ENCODE results near the gene PRDM16.

PRDM16 gene

DNA sequence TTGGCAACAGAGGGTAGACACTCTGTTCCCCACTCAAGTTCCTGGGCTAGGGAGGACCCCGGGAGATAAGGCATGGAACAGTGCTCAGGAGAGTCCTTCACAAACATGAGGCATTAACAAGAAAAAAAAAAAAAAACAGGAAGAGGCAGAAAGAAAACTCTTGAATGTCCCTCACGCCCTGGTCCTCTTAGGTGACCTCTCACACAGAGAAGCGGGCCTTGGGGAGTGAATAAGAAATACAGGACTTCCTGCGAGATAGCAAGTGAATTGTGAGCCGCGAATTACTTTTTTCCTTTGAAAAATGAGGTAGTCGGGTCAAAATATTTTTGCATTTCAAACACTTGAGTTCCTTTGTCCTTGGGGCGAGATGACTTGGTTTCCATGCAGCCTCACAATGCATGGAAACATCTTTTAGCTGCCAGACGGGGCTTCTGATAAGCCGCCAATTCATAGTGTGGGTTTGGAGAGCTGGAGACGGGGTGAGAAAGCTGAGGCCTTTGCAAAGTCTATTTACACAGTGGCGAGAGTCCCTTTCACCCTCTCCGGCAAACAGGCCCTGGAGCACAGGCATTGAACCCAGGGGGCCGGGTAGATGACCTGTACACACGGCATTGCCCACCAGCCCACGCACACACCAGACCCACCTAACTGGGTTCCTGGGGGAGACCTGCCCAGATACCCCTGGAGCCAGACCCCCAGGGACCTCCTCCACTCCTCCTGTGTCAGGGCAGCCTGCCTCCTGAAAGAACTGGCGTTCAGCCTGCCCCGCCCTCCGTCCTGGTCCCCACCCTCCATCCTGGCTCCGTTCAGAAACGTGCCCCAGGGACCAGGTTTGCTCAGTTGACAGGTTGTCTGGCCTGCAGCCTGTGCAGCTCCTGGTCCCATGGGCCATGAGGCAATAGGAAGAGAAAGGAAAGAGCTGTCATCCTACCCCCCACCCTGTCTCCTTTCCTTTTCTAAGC is 192.3 kb downstream of the PRDM16 start:
- DNase-seq (ENCODE audit: low read depth, low spot score): no peak

- no peak for DNase-seq (ENCODE audit: low read depth, low spot score)
Measured at GRCh38 chr1:3261969-3262579, 193.1 kb downstream of the PRDM16 start.

DNA sequence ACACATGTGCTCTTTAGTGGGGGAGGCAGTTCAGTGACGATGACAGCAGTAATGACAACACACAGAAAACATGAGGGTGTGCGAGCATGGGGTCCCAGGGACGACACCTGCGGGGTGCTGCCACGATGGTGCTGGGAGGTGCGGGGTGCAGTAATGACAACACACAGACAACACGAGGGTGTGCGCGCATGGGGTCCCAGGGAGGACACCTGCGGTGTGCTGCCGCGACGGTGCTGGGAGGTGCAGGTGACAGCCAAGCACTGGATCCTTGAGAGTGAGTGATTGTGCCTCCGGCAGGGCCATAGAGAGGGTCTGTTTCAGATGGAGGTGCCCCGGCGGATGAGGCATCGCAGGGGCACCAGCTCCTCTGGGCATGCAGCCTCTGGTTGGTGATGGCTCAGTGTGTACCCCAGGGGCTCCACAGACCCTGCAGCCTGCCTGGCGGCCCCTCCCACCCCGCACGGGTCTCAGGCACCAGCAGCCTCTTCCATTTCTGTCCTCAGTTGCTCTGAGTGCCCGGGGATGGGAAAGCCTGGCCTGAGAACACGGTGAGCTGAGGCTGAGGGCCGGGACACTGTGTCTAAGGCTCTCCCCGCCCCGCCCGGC is 193.8 kb downstream of the PRDM16 start:
- no peak for DNase-seq (ENCODE audit: low read depth, low spot score)

DNA sequence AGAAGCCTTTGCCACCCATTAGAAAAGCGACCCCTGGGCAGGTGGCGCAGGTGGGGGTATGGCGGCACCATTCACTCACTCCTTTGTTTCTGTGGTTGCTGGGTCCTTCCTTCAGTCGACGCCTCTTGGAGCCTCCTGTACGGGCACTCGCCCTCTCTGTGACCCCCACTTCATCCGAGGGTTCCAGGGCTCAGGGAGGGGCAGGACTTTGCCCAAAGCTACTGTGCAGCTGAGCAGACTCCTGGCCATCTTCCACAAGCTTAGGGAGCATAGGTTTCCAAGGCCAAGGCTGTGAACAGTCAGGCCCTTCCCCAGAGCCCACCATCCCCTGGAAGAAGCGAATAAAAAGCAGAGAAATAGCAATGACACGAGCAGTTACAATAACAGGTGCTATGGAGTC is 194.8 kb downstream of the PRDM16 start:
- no peak for DNase-seq (ENCODE audit: low read depth, low spot score)

- no peak for DNase-seq (ENCODE audit: low read depth, low spot score)
Measured at GRCh38 chr1:3264456-3264855, 195.5 kb downstream of the PRDM16 start.

DNA sequence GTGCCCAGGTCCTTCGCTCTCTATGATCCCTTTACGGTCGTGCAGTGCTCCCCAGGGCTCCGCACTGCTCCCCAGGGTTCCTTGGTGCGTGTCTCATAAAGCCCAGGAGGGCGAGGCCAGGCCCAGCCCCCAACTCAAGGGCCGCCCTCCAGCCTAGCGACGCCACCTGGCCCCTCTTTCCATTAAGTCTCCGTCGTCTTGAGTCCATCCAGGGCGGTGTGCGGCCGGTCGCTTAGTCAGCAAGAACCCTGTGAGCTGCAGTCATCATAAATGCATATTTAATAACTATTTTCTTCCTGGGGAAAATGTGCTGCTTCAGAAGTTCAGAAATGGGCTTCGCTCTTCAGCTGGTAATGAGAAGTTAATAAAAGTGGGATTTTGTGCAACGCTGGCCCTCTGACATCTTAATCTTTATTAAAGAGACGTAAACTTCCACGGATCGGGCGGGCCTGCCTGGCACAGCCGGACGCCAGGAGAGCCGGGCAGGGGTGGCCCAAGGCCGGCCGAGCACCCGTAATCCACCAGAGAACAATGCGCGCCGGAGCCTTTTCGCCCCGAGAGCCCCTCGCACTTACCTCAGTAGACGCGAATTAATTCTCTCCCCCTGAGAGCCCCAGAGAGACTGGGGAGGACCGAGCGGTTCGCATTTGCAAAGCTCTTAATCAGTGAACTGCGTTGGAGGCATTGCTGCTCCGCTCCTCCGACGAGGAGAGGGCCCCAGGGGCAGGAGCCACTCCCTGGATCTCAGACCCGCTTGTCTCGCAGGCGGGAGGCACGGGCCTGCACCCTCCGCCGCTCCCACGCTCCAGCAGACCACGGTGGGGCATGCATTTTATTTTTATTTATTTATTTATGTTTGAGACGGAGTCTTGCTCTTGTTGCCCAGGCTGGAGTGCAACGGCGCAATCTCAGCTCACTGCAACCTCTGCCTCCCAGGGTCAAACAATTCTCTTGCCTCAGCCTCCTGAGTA is 197.1 kb downstream of the PRDM16 start:
- no peak for DNase-seq (ENCODE audit: low read depth, low spot score)

DNA sequence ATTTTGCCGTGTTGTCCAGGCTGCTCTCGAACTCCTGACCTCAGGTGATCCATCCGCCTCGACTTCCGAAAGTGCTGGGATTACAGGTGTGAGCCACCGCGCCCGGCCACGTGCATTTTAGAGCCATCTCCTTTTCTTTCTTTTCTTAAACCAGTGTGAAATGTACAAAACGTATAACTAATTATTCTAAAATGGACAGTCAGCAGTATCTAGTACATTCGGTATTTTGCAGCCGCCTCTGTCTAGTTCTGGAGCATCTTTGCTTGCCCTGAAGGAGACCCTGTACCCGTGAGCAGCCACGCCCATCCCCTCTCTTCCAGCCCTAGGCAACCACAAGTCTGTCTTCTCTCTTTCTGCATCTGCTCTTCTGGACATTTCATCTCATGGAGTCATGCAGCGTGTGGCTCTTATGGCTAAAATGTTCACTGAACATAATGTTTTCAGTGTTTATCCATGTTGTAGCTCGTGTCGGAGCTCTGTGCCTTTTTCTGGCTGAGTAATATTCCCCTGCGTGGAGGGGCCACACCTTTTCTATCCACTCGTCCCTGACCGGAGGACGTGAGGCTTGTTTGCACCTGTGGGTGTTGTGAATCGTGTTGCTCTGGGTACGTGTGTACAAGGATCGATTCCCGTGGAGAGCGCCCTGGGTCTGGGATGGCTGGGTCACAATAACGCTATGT is 198.0 kb downstream of the PRDM16 start:
- DNase-seq (ENCODE audit: low read depth, low spot score): no peak

DNA sequence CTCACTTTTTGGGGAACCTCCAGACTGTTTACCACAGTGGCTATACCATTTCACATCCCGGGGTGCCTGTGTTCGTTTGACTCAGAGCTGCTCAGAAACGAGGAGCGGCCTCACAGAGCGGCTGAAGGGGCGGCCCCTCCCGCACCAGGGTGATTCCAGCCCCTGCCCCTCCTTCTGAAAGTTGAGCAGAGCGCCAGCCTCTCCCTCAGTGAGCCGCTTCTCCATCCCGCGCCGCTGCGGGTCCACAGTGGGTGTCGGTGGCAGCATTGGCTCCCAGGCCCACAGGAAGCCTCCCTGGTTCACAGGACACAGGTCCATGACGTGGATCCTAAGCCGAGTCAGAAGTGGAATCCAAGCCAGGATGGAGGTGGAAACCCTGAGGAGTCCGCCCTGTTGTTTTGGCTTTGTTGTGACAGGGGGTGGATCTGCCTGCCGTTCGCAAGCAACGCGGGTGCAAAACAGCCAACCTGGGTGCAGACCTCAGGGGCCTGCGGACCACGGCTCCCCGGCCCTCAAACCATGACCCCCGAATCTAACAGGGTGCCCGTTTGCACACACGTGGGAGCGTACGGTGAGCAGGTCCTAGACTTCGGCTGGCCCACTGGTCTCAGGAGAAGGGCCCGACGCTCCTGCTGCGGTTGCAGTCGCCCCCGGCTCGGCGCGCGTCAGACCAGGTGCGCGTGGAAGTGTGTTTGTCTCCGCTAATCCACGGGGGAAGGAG is 198.7 kb downstream of the PRDM16 start:
- DNase-seq (ENCODE audit: low read depth, low spot score): no peak

DNA sequence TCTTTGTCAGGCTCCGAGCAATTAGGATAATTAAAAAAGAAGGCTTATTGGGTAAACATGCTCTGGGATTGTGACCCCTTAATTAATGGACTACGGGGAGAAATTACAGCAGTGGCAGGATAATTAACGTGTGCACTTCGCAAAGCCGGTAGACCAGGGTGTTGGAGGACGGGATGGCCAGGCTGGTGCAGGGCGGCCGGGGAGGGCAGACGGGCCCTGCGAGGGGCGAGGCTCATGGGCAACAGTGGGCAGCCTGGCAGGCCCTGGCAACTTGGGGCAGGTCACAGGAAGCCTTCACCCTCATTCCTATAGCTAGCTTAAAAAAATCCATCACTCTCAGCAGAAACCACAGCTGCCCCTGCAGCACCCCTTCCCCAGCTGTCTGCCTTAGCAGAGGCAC is 199.3 kb downstream of the PRDM16 start:
- no peak for DNase-seq (ENCODE audit: low read depth, low spot score)

- no peak for DNase-seq (ENCODE audit: low read depth, low spot score)
Measured at GRCh38 chr1:3270403-3271245, 201.6 kb downstream of the PRDM16 start.

- DNase-seq (ENCODE audit: low read depth, low spot score): no peak
Measured at GRCh38 chr1:3271866-3272265, 202.9 kb downstream of the PRDM16 start.

GRCh38 chr1:3272321-3273045 is 203.5 kb downstream of the PRDM16 start:
- no peak for DNase-seq (ENCODE audit: low read depth, low spot score)

DNA sequence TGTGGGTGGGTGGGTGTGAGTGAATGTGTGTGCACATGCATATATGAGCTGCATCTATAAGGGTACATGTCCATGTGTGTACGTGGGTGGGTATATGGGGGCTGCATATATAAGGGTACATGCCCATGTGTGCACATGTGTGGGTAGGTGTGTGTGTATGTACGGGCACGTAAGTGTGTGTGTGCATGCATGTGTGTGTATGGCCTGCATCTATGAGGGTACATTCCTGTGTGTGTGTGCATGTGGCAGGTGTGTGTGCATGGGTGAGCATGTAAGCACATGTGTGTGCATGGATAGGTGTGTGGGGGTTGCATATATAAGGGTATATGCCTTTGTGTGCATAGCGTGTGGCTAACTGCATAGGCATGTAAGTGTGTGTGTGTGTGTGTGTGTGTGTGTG is 204.4 kb downstream of the PRDM16 start:
- DNase-seq (ENCODE audit: low read depth, low spot score): no peak

DNA sequence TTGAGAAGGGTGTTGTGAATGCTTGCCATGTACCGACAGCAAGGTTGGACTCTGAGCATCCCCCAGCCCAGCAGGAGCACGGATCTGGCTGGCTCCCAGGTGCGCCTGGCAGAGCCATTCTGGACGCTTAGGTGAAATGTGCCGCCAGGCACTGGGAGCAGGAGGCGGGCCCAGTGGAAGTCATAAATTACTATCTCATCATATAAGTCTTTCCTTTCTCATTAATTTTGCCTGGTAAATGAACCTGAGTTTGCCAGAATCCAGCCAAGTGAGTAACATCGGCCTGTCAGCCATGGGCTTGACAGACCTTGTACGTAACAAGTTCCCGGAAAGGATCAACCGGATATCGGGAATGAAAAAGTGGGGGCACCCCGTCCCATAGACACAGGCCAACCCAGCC is 206.0 kb downstream of the PRDM16 start:
- DNase-seq (ENCODE audit: low read depth, low spot score): no peak

DNA sequence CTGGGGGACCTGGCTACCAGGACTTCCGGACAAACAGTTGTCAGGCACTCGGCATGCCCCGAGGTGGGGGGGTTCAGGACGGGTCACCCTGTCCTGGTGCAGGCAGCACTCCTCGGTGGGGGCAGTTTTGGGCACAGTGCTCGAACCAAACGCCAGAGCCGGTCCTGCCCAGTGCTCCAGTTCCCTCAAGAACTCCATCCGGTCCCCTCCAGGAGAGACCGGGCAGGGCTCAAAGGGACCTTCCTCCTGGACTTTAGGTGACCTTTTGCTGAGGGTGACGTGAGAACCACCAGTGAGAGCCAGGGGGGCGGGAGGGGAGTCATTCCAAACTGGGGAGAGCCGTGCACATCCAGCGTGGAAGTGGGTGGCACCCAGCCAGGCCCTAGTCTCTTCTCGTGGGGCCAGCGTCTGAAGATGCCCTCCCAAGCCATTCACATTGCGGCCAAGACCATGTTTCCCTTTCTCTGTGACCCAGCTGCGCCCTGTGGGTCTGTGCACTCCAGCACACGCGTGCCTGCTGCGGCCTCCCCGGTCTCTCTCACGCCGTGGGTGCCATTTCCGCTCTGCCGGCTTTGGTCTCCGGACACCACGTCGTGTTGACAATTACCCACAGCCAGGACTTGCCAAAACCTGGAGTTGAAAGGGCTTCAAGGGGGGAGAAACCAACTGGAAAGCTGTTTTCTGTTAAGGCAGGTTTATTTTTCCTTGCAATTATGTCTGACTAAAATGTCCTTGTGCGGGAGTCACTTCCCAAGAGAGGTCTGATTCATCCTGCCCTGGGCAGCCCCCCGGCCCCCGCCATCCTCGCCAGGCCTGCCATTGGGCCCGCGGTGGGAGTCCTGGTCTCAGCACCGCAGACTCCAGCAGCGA is 206.7 kb downstream of the PRDM16 start:
- DNase-seq (ENCODE audit: low read depth, low spot score): peak; percentile 58

GRCh38 chr1:3276341-3276800 is 207.4 kb downstream of the PRDM16 start:
- DNase-seq (ENCODE audit: low read depth, low spot score): no peak

GRCh38 chr1:3277011-3277471 is 208.0 kb downstream of the PRDM16 start:
- DNase-seq (ENCODE audit: low read depth, low spot score): no peak
